ENCODE measurements around the gene SLC19A1. TPM values are rescaled to one million over a fixed set of nuclear protein-coding genes. Genes with fewer than 3 reads are reported as not detected.

SLC19A1 gene
- polyA plus RNA-seq, 3 donors = 25.0 to 53.0 (median 39.9) TPM

DNA sequence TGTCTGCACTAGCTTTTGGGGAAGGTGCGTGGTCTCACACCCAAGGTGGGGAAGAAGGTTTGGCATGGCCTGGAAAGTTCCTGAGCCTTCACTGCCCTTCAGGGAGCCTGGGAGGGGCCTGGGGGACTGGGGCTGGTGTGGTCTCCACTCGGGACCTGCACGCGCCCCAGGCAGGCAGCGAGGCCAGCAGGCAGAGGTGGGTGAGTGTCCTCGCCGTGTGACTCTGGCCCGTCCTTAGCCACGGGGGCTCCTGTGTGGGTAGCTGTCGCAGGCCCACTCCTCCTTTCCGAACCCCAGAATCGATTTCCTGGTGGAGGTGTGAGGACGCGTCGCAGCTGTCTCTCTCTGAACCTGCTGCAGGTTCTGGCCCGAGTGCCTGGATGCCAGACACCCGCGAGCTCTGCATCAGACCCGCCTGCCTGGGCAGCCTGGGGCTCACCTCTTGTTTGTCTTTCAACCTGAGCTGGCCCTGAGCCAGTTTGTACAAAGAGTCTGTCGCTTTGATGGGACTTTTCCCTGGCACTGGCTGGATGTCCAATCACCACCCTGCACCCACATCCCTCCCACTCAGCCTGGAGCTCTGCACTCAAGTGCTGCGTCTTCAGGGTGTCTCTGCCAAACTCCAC lies 36.0 kb upstream of the SLC19A1 start:
- Histone ChIP-seq H3K4me1 (ENCODE audit: control insufficient read depth in 1 of 2, insufficient read depth in 2 of 2, low read length in 2 of 2) (no peaks in the 10 kb centered on the region), H2AFZ (ENCODE audit: insufficient read depth, low read depth, low read length, poor library complexity, severe bottlenecking) (no peak overlapping the region), H3K9me3 (replicated peaks in 1 of 2; ENCODE audit: control insufficient read depth in 1 of 2, insufficient read depth in 1 of 2, low read length in 2 of 2) (peaks cover 0 to 2% of the 10 kb centered on the region in 2 donors), H3K27ac (ENCODE audit: low read depth in 1 of 2, low read length in 2 of 2) (no peak overlapping the region), H3K4me3 (replicated peaks in 1 of 3; ENCODE audit: low read depth in 2 of 3, low read length in 3 of 3) (no peak overlapping the region), H3K79me2 (ENCODE audit: insufficient read depth, low read length) (no peaks in the 10 kb centered on the region), H3K27me3 (ENCODE audit: control insufficient read depth in 2 of 2, insufficient read depth in 2 of 2, low read length in 2 of 2) (no peaks in the 10 kb centered on the region), H4K20me1 (ENCODE audit: insufficient read depth, low read length) (no peaks in the 10 kb centered on the region), H3K9ac (ENCODE audit: insufficient read depth, low read length, poor library complexity, severe bottlenecking) (no peak overlapping the region), H3K36me3 (replicated peaks in 1 of 2; ENCODE audit: control insufficient read depth in 1 of 2, insufficient read depth in 2 of 2, low read length in 2 of 2) (no peaks in the 10 kb centered on the region), H3K4me2 (replicated peaks; ENCODE audit: extremely low read depth, low read length, poor library complexity, severe bottlenecking) (no peak overlapping the region)
- H3K27me3 Mint-ChIP-seq (ENCODE audit: low read depth in 3 of 3) = peaks cover 0 to 9% (median 3%) of the 10 kb centered on the region in 3 donors
- H3K4me1 Mint-ChIP-seq = no peaks in the 10 kb centered on the region
- H3K4me3 Mint-ChIP-seq = no peak overlapping the region
- H3K9me3 Mint-ChIP-seq = peaks cover 0 to 13% (median 4%) of the 10 kb centered on the region in 7 donors
- intact Hi-C loops (cut with micrococcal nuclease) = no loop called here
- WGBS (ENCODE audit: insufficient coverage) = 91% methylated on average over 15 of the region's 21 CpGs
- H3K27ac Mint-ChIP-seq = no peak overlapping the region
- no peak for DNase-seq
- H3K36me3 Mint-ChIP-seq = no peaks in the 10 kb centered on the region
- TF ChIP-seq, protein P1, sequence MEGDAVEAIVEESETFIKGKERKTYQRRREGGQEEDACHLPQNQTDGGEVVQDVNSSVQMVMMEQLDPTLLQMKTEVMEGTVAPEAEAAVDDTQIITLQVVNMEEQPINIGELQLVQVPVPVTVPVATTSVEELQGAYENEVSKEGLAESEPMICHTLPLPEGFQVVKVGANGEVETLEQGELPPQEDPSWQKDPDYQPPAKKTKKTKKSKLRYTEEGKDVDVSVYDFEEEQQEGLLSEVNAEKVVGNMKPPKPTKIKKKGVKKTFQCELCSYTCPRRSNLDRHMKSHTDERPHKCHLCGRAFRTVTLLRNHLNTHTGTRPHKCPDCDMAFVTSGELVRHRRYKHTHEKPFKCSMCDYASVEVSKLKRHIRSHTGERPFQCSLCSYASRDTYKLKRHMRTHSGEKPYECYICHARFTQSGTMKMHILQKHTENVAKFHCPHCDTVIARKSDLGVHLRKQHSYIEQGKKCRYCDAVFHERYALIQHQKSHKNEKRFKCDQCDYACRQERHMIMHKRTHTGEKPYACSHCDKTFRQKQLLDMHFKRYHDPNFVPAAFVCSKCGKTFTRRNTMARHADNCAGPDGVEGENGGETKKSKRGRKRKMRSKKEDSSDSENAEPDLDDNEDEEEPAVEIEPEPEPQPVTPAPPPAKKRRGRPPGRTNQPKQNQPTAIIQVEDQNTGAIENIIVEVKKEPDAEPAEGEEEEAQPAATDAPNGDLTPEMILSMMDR (IDR thresholded peaks at IDR 0.05) = no peak

DNA sequence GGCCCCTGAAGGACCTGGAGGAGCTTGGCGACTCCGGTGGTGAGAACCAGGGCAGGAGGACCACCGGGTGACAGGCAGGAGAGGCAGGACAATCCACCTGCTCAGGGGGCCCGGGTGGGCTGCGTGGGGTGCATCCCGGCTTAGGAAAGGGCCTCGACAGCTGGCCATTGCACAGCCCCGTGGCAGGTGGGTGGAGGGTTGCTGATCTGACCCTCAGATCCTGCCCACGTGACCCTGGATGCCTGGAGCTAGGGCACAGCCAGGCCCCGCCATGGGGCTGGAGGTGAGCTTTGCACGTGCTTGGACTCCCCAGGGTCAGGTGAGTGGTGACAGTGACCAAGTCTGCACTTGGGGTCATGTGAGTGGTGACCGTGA lies 35.5 kb upstream of the SLC19A1 start:
- TF ChIP-seq, protein P1 (IDR thresholded peaks at IDR 0.05) = no peak
- intact Hi-C loops (cut with micrococcal nuclease) = no loop called here
- H3K4me3 Mint-ChIP-seq = no peak overlapping the region
- H3K79me2 ChIP-seq (ENCODE audit: insufficient read depth, low read length) = no peaks in the 10 kb centered on the region
- H3K4me1 ChIP-seq (ENCODE audit: control insufficient read depth in 1 of 2, insufficient read depth in 2 of 2, low read length in 2 of 2) = no peaks in the 10 kb centered on the region
- H3K4me3 ChIP-seq (replicated peaks in 1 of 3; ENCODE audit: low read depth in 2 of 3, low read length in 3 of 3) = no peak overlapping the region
- peaks cover 0 to 8% (median under 1%) of the 10 kb centered on the region in 7 donors for H3K9me3 Mint-ChIP-seq
- WGBS (ENCODE audit: insufficient coverage) = 85% methylated on average over 11 of the region's 12 CpGs
- no peaks in the 10 kb centered on the region for H3K36me3 ChIP-seq (replicated peaks in 1 of 2; ENCODE audit: control insufficient read depth in 1 of 2, insufficient read depth in 2 of 2, low read length in 2 of 2)
- no peaks in the 10 kb centered on the region for H4K20me1 ChIP-seq (ENCODE audit: insufficient read depth, low read length)
- no peak for DNase-seq
- H3K9me3 ChIP-seq (replicated peaks in 1 of 2; ENCODE audit: control insufficient read depth in 1 of 2, insufficient read depth in 1 of 2, low read length in 2 of 2) = peaks cover 0 to 1% of the 10 kb centered on the region in 2 donors
- H3K27ac ChIP-seq (ENCODE audit: low read depth in 1 of 2, low read length in 2 of 2) = no peak overlapping the region
- no peak overlapping the region for H3K4me2 ChIP-seq (replicated peaks; ENCODE audit: extremely low read depth, low read length, poor library complexity, severe bottlenecking)
- no peaks in the 10 kb centered on the region for H3K27me3 ChIP-seq (ENCODE audit: control insufficient read depth in 2 of 2, insufficient read depth in 2 of 2, low read length in 2 of 2)
- H2AFZ ChIP-seq (ENCODE audit: insufficient read depth, low read depth, low read length, poor library complexity, severe bottlenecking) = no peak overlapping the region
- peaks cover 0 to 8% (median 3%) of the 10 kb centered on the region in 3 donors for H3K27me3 Mint-ChIP-seq (ENCODE audit: low read depth in 3 of 3)
- no peaks in the 10 kb centered on the region for H3K36me3 Mint-ChIP-seq
- H3K4me1 Mint-ChIP-seq = no peaks in the 10 kb centered on the region
- no peak overlapping the region for H3K9ac ChIP-seq (ENCODE audit: insufficient read depth, low read length, poor library complexity, severe bottlenecking)
- no peak overlapping the region for H3K27ac Mint-ChIP-seq
